ENCODE results near the gene PAFAH1B1. TPM values are rescaled to one million over a fixed set of nuclear protein-coding genes. Genes with fewer than 3 reads are reported as not detected.
"Not testable (repeated sequence)": the region's sequence is repeated elsewhere in the genome, so short reads cannot be mapped to it uniquely, and the experiment has no call there.

The PAFAH1B1 gene
- total RNA-seq, 1 donor from 2014 or later: 119 TPM

DNA sequence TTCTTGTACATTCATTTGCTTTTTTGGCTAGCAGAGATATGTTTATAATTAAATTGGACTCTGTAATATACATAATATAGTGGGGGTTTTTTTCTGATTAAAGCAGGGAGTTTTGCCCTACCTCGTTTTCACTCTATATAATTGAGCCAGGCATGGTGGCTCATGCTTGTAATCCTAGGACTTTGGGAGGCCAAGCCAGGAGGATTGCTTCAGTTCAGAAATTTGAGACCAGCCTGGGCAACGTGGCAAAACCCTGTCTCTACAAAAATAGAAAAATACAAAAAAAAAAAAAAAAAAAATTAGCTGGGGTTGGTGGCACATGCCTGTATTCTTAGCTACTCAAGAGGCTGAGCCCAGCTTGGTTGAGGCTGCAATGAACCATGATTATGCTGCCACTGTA, 42.2 kb downstream of the PAFAH1B1 start:
- no peak for DNase-seq (ENCODE audit: low spot score)

DNA sequence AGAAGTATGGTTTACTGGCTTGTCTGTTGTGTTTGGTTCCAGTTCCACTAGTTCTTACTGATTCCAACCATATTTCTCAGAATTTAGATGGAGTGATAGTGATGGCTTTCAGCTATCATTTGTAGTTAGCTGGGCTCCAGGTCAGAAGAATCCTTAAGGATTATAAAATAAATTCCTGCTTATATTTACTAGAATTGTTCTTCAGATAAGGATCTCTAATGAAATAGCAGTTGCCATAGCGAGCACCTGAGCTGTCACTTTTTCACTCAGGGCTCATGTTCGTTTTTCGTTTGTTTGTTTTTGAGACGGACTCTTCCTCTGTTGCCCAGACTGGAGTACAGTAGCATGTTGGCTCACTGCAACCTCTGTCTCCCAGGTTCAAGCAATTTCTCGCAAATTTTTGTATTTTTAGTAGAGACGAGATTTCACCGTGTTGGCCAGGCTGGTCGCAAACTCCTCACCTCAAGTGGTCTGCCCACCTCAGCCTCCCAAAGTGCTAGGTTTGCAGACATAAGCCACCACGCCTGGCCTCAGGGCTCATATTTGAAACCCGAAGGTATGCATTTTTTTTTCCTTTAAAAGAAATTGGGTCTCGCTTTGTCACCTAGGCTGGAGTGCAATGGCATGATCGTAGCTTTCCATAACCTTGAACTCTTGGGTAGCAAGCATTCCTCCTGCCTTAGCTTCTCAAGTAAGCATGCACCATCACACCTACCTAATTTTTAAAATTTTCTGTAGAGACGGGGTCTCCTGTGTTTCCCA, 42.9 kb downstream of the PAFAH1B1 start:
- DNase-seq (ENCODE audit: low spot score): no peak

GRCh38 chr17:2637422-2637821, 44.0 kb downstream of the PAFAH1B1 start:
- DNase-seq (ENCODE audit: low spot score): no peak

- DNase-seq (ENCODE audit: low spot score): no peak
Measured at GRCh38 chr17:2644971-2645370, 51.5 kb downstream of the PAFAH1B1 start.

- DNase-seq (ENCODE audit: low spot score): no peak
Measured at GRCh38 chr17:2647957-2648356, 54.5 kb downstream of the PAFAH1B1 start.

DNA sequence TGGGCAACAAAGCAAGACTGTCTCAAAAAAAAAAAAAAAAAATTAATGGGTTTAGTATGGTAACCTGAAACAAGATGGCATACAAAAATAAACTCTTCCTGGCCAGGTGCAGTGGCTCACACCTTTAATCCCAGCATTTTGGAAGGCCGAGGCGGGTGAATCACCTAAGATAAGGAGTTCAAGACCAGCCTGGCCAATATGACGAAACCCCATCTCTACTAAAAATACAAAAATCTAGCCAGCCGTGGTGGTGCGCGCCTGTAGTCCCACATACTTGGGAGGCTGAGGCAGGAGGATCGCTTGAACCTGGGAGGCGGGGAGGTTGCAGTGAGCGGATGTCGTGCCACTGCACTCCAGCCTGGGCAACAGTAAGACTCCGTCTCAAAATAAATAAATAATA, 55.7 kb downstream of the PAFAH1B1 start:
- DNase-seq (ENCODE audit: low spot score): no peak

DNA sequence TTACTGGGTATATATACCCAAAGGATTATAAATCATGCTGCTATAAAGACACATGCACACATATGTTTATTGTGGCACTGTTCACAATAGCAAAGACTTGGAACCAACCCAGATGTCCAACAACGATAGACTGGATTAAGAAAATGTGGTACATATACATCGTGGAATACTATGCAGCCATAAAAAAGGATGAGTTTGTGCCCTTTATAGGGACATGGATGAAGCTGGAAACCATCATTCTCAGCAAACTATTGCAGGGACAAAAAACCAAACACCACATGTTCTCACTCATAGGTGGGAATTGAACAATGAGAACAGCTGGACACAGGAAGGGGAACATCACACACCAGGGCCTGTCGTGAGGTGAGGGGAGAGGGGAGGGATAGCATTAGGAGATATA, 59.5 kb downstream of the PAFAH1B1 start:
- not testable (repeated sequence) for DNase-seq (ENCODE audit: low spot score)

GRCh38 chr17:2655546-2655945, 62.1 kb downstream of the PAFAH1B1 start:
- no peak for DNase-seq (ENCODE audit: low spot score)

- no peak for DNase-seq (ENCODE audit: low spot score)
Measured at GRCh38 chr17:2656283-2656682, 62.8 kb downstream of the PAFAH1B1 start.

DNA sequence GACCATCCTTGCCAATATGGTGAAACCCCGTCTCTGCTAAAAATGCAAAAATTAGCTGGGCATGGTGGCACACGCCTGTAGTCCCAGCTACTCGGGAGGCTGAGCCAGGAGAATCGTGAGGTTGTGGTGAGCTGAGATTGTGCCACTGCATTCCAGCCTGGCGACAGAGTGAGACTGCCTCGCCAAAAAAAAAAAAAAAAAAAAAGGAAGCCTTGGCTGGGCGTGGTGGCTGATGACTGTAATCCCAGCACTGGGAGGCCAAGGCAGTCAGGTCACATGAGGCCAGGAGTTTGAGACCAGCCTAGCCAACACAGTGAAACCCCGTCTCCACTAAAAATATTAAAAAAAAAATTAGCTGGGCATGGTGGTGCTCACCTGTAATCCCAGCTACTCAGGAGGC, 65.9 kb downstream of the PAFAH1B1 start:
- DNase-seq (ENCODE audit: low spot score): not testable (repeated sequence)

DNA sequence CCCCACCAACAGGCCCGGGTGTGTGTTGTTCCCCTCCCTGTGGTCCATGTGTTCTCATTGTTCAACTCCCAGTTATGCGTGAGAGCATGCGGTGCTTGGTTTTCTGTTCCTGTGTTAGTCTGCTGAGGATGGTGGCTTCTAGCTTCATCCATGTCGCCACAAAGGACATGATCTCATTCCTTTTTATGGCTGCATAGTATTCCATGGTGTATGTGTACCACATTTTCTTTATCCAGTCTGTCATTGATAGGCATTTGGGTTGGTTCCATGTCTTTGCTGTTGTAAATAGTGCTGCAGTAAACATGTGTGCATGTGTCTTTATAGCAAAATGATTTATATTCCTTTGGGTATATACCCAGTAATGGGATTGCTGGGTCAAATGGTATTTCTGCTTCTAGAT, 67.0 kb downstream of the PAFAH1B1 start:
- DNase-seq (ENCODE audit: low spot score): not testable (repeated sequence)

- no peak for DNase-seq (ENCODE audit: low spot score)
Measured at GRCh38 chr17:2672026-2672425, 78.6 kb downstream of the PAFAH1B1 start.

GRCh38 chr17:2679247-2679646, 85.8 kb downstream of the PAFAH1B1 start:
- not testable (repeated sequence) for DNase-seq (ENCODE audit: low spot score)

DNA sequence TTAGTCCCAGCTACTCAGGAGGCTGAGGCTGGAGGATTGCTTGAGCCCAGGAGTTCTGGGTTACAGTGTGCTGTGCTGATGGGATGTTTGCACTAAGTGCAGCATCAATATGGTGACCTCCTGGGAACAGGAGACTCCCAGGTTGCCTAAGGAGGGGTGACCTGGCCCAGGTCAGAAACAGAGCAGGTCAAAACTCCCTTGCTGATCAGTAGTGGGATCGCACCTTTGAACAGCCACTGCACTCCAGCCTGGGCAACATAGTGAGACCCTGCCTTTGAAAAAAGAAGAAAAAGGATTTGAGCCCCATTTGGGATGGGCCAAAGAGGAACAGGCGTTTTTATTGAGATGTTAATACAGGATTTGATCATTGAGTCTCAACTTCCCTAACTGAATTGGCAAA, 87.5 kb downstream of the PAFAH1B1 start:
- DNase-seq (ENCODE audit: low spot score): no peak

DNA sequence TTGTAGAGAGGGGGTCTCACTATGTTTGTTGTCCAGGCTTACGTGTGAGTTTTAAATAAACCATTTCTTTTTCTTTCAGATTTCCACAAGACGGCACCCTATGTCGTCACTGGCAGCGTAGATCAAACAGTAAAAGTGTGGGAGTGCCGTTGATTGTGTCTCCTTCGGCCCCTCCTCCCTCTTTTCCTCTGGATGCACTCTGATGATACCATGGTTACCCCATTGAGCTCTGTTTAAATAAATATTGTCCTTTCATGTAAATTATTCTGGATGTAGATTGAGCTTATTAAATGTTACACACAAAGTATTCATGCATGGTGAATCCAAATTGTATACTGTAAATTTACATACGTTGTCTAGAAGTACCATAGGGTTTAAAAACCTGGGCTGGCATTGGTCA, 88.2 kb downstream of the PAFAH1B1 start:
- no peak for DNase-seq (ENCODE audit: low spot score)

- no peak for DNase-seq (ENCODE audit: low spot score)
Measured at GRCh38 chr17:2682176-2682938, 88.9 kb downstream of the PAFAH1B1 start.

DNA sequence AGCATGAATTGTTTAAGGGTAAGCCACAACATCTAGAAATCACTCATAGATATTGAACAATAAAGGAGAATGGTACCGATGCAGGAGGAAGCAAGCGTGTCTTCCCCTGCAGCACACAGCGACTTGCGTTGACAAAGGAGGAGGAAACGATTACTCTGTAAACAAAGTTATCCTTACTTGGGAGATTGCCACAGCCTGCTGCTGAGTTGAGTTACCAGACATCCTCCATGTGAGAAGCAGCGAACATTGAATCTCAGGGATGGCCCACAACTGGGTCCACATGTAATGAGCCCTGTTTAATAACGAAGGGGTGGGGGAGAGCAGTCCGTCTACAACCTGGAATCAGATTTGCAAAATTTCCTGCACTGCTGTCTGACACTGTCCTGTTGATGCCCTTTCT, 90.5 kb downstream of the PAFAH1B1 start:
- DNase-seq (ENCODE audit: low spot score): no peak

DNA sequence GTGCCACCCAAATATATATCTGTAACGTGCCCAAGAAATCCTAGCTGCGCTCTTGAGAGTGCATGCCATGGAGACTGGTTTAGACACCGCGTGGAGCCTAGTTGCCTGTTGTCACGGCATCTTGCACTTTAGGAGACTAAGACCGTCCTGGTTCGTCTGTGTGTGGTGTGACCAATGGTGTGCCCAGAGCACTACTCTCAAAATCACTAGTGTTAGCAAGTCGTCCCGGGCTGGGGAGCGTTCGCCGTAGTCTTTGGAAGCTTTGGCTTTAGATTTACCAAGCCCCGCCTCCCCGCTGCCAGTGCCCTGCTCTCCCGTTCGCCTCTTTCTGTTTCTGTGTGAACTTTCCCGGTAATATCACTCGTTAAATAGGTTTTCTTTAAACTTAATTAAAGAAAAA, 91.1 kb downstream of the PAFAH1B1 start:
- no peak for DNase-seq (ENCODE audit: low spot score)

- DNase-seq (ENCODE audit: low spot score): no peak
Measured at GRCh38 chr17:2685696-2686095, 92.2 kb downstream of the PAFAH1B1 start.

GRCh38 chr17:2687074-2687418, 93.6 kb downstream of the PAFAH1B1 start:
- DNase-seq (ENCODE audit: low spot score): no peak

GRCh38 chr17:2688351-2689342, 95.2 kb downstream of the PAFAH1B1 start:
- no peak for DNase-seq (ENCODE audit: low spot score)
